CD4-positive, CD25-positive, alpha-beta regulatory T cell (primary cell): ENCODE results near the gene LITAF. TPM values are rescaled to one million over a fixed set of nuclear protein-coding genes. Genes with fewer than 3 reads are reported as not detected.
A peak's percentile ranks its signal among the peaks of the same experiment; 100 is the strongest.

ENCODE experiments used
- ATAC-seq, 2 donors: fragments of 150-1000 bp; cut with Tn5 transposase; one replicate each; pipeline ENCODE4 v1.10.0; 2021; ENCODE audit warnings: low read depth in 2 of 2, moderate number of reproducible peaks in 2 of 2, moderate library complexity in 1 of 2
- DNase-seq, 3 donors: peaks; one replicate each; pipeline versions ENCODE4 v3.0.0 to v3.0.0-alpha.2; 2012 to 2022; ENCODE audit warnings: mixed read lengths in 1 of 3
- H3K27ac ChIP-seq: one replicate; pipeline ENCODE4 v1.7.0; 2013; ENCODE audit warnings: mild to moderate bottlenecking, low read length; ENCODE audit not compliant: insufficient read depth, poor library complexity, severe bottlenecking
- H3K27me3 ChIP-seq: one replicate; pipeline ENCODE4 v1.7.0; 2013; ENCODE audit warnings: low read length; ENCODE audit not compliant: control insufficient read depth, insufficient read depth
- H3K36me3 ChIP-seq: one replicate; pipeline ENCODE4 v1.7.0; 2013; ENCODE audit warnings: mild to moderate bottlenecking, low read length, moderate library complexity; ENCODE audit not compliant: control insufficient read depth, insufficient read depth
- H3K4me1 ChIP-seq: 2 replicates; pipeline ENCODE4 v1.7.0; 2013; ENCODE audit warnings: mild to moderate bottlenecking, low read length; ENCODE audit not compliant: insufficient read depth, control insufficient read depth, poor library complexity, severe bottlenecking
- H3K4me3 ChIP-seq: one replicate; pipeline ENCODE4 v1.7.0; 2013; ENCODE audit warnings: low read depth, mild to moderate bottlenecking, low read length, moderate library complexity
- H3K9me3 ChIP-seq, 2 experiments: 1 replicate in 1 of 2; 2 replicates in 1 of 2; pipeline ENCODE4 v1.7.0; 2013; ENCODE audit warnings: low read length in 2 of 2, mild to moderate bottlenecking in 1 of 2, moderate library complexity in 1 of 2; ENCODE audit not compliant: control insufficient read depth in 2 of 2
- H3K27ac Mint-ChIP-seq, 3 donors: one replicate each; pipeline ENCODE4 v1.8.0; 2020 to 2022; ENCODE audit warnings: mild to moderate bottlenecking in 3 of 3, mixed read lengths in 3 of 3, moderate library complexity in 2 of 3
- H3K27me3 Mint-ChIP-seq: one replicate; pipeline ENCODE4 v1.8.0; 2022; ENCODE audit warnings: mild to moderate bottlenecking, mixed read lengths
- H3K36me3 Mint-ChIP-seq: one replicate; pipeline ENCODE4 v1.8.0; 2020; ENCODE audit warnings: mixed read lengths
- H3K4me1 Mint-ChIP-seq, 4 donors: one replicate each; pipeline ENCODE4 v1.8.0; 2020 to 2022; ENCODE audit warnings: mixed read lengths in 4 of 4, mild to moderate bottlenecking in 1 of 4
- H3K4me3 Mint-ChIP-seq, 4 donors: one replicate each; pipeline ENCODE4 v1.8.0; 2020 to 2022; ENCODE audit warnings: mild to moderate bottlenecking in 4 of 4, mixed read lengths in 4 of 4, moderate library complexity in 3 of 4
- H3K9me3 Mint-ChIP-seq, 7 donors: one replicate each; pipeline ENCODE4 v1.8.0; 2020 to 2022; ENCODE audit warnings: mixed read lengths in 7 of 7, mild to moderate bottlenecking in 3 of 7, moderate library complexity in 2 of 7
- polyA plus RNA-seq, 4 donors: library from polyadenylated mRNA; unstranded; fragments of 300-500 nt; fragmentation: Illumina TruSeq; gene quantifications; one replicate each; pipeline ENCODE4 v1.2.3, GENCODE V29; 2021
- total RNA-seq: library from RNA; stranded (reverse); gene quantifications from one replicate; pipeline ENCODE4 v1.2.3, GENCODE V29; 2022

The LITAF gene
- total and polyA plus RNA-seq, 5 donors from 2014 or later, result 281 to 696 (median 635) TPM

DNA sequence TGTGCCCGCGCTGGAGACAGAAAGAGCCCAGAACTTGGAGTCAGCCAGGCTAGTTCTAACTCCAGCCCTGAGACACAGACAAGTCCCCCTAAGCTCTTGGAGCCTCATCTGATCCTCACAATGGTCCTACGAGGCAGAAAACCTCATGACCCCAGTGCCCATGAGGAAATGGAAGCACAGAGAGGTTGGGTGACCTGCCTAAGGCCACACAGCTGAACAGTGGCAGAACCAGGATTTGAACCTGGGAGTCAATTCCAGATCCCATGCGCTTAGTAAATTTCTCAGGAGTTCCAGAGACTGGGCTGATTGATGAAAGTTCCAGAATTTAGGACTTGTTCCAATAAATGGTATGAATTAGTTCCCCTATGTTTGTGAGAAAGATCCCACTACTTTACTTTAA, 39.0 kb upstream of the LITAF start:
- Mint-ChIP-seq H3K4me1 (peaks cover 17 to 77% (median 37%) of the 10 kb centered on the region in 4 donors), H3K27me3 (no peaks in the 10 kb centered on the region), H3K27ac (peak overlapping the region; percentile 65 to 93 (median 92)), H3K4me3 (peak overlapping the region in 2 of 4 donors; percentile 63 to 66), H3K9me3 (peaks cover 0 to 1% (median 0%) of the 10 kb centered on the region in 7 donors), H3K36me3 (no peaks in the 10 kb centered on the region)
- no peak for DNase-seq
- no peaks in the 10 kb centered on the region for H3K9me3 ChIP-seq
- ATAC-seq, result no peak
- no peaks in the 10 kb centered on the region for H3K36me3 ChIP-seq
- H3K4me3 ChIP-seq, result no peak overlapping the region
- H3K27me3 ChIP-seq, result no peaks in the 10 kb centered on the region
- no peak overlapping the region for H3K27ac ChIP-seq
- H3K4me1 ChIP-seq, result peaks cover 57% of the 10 kb centered on the region

DNA sequence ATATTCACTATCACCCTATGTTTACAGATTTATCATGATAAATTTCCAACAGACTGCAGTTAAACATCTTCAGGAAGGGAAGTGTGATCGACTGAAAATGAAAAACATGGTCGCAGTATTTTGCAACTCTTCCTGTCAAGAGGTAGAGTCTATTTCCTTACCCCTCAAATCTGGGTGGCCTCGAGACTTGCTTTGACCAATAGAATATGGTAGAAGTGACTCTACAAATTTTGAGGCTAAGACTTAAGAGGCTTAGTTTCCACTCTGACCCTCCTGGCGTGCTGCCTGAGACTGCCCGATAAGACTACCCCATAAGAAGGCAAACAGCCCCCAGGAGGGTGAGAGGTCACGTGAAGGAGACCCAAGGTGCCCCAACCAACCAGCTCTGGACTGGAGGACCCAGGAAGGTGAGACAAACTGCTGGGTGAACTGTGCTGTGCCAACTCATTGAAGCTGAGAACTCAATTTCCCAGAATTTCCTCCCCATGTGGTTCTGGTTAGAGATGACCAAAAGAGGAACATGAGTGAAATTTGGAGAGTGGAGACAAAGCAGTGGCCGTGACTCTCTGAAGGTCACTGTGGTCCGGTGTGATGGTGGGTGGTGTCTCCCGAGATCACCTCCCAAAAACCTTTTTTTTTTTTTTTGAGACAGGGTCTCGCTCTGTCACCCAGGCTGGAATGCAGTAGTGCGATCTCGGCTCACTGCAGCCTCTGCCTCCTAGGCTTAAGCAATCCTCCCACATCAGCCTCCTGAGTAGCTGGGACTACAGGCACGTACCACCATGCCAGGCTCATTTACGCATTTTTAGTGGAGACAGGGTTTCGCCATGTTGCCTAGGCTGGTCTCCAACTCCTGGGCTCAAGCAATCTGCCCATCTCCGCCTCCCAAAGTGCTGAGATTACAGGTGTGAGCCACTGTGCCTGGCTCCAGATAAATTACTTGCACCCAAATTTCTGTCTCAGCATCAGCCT, 38.2 kb upstream of the LITAF start:
- Histone ChIP-seq H3K27ac (peak overlapping the region; percentile 52), H3K4me3 (peak overlapping the region; percentile 2), H3K9me3 (no peaks in the 10 kb centered on the region), H3K4me1 (peaks cover 60% of the 10 kb centered on the region), H3K36me3 (no peaks in the 10 kb centered on the region), H3K27me3 (no peaks in the 10 kb centered on the region)
- Mint-ChIP-seq H3K4me3 (peak overlapping the region; percentile 63 to 83 (median 64)), H3K9me3 (peaks cover 0 to 3% (median 0%) of the 10 kb centered on the region in 7 donors), H3K36me3 (no peaks in the 10 kb centered on the region), H3K27ac (peak overlapping the region; percentile 84 to 93 (median 92)), H3K27me3 (no peaks in the 10 kb centered on the region), H3K4me1 (peaks cover 17 to 78% (median 42%) of the 10 kb centered on the region in 4 donors)
- no peak for ATAC-seq
- DNase-seq, result peak in 1 of 3 donors; percentile 48

- peaks cover 61% of the 10 kb centered on the region for H3K4me1 ChIP-seq
- Mint-ChIP-seq H3K36me3 (no peaks in the 10 kb centered on the region), H3K4me1 (peaks cover 22 to 78% (median 46%) of the 10 kb centered on the region in 4 donors), H3K27me3 (no peaks in the 10 kb centered on the region), H3K27ac (peak overlapping the region; percentile 84 to 93 (median 92)), H3K4me3 (peak overlapping the region; percentile 29 to 83 (median 63)), H3K9me3 (peaks cover 0 to 3% (median 0%) of the 10 kb centered on the region in 7 donors)
- no peak for DNase-seq
- peak overlapping the region; percentile 2 for H3K4me3 ChIP-seq
- H3K27me3 ChIP-seq, result no peaks in the 10 kb centered on the region
- ATAC-seq, result no peak
- peak overlapping the region; percentile 52 for H3K27ac ChIP-seq
- no peaks in the 10 kb centered on the region for H3K36me3 ChIP-seq
- H3K9me3 ChIP-seq, result no peaks in the 10 kb centered on the region
These were observed 37.5 kb upstream of the LITAF start for GRCh38 chr16:11624205-11624604.

- Histone ChIP-seq H3K4me1 (peaks cover 75% of the 10 kb centered on the region), H3K27ac (peak overlapping the region; percentile 77), H3K4me3 (peak overlapping the region; percentile 75), H3K36me3 (no peaks in the 10 kb centered on the region), H3K27me3 (no peaks in the 10 kb centered on the region), H3K9me3 (no peaks in the 10 kb centered on the region)
- H3K27me3 Mint-ChIP-seq, result no peaks in the 10 kb centered on the region
- H3K4me1 Mint-ChIP-seq, result peaks cover 23 to 87% (median 48%) of the 10 kb centered on the region in 4 donors
- DNase-seq, result peak; percentile 16 to 94 (median 72)
- peak overlapping the region; percentile 80 to 93 (median 87) for H3K4me3 Mint-ChIP-seq
- ATAC-seq, result peak; percentile 88 to 91
- H3K36me3 Mint-ChIP-seq, result no peaks in the 10 kb centered on the region
- peak overlapping the region; percentile 97 to 100 (median 99) for H3K27ac Mint-ChIP-seq
- H3K9me3 Mint-ChIP-seq, result peaks cover 0 to 3% (median 0%) of the 10 kb centered on the region in 7 donors
These were observed 35.4 kb upstream of the LITAF start for GRCh38 chr16:11621920-11622651.

DNA sequence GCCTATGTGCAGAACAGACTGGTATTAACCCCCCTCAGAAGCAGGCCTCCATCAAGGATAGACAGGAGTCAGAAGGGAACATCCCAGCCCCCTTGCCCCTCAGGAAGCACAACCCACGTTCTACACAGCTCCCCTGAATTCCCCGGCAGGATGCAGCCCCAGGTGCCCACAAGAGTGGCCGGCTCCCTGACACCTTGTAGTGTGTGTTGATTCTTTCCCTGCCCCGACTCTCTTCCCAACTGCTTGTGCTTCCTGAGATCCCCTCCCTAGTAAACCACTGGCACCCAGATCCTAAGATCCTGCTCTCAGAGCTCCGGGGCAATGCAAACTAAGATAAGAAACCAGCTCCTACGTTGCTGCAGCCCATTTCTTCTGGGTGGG, 34.8 kb upstream of the LITAF start:
- Histone ChIP-seq H3K4me3 (peak overlapping the region; percentile 75), H3K27ac (peak overlapping the region; percentile 77), H3K27me3 (no peaks in the 10 kb centered on the region), H3K9me3 (no peaks in the 10 kb centered on the region), H3K4me1 (peaks cover 75% of the 10 kb centered on the region), H3K36me3 (no peaks in the 10 kb centered on the region)
- DNase-seq (peak in 1 of 3 donors; percentile 48), ATAC-seq (no peak)
- peak overlapping the region; percentile 97 to 100 (median 99) for H3K27ac Mint-ChIP-seq
- no peaks in the 10 kb centered on the region for H3K36me3 Mint-ChIP-seq
- peak overlapping the region; percentile 80 to 93 (median 87) for H3K4me3 Mint-ChIP-seq
- H3K4me1 Mint-ChIP-seq, result peaks cover 23 to 86% (median 46%) of the 10 kb centered on the region in 4 donors
- no peaks in the 10 kb centered on the region for H3K27me3 Mint-ChIP-seq
- peaks cover 0 to 3% (median 0%) of the 10 kb centered on the region in 7 donors for H3K9me3 Mint-ChIP-seq

DNA sequence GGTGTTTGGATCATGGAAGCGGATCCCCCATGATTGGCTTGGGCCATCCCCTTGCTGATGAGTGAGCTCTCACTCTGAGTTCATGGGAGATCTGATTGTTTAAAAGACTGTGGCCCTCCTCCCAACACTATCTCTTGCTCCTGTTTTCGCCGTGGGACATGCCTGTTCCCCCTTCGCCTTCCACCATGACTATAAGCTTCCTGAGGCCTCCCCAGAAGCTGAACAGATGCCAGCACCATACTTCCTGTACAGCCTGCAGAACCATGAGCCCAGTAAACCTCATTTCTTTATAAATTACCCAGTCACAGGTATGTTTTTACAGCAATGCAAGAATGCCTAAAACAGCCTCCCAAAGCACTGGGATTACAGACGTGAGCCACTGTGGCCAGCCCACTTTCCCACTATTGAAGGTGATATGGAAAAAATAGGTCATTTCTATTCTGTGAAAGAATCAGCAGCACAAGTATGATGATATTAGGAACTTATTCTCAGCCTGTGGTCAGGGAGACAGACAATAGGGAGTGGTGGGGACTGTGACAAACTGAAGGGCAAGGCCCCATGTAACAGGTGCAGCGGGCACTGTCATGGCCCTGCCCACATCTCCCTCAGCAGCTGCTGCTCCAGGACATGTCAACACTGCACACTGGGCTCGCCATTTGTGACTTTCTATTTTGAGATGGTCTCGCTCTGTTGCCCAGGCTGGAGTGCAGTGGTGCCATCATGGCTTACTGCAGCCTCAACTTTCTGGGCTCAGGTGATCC, 33.7 kb upstream of the LITAF start:
- Histone ChIP-seq H3K9me3 (no peaks in the 10 kb centered on the region), H3K27ac (peak overlapping the region; percentile 77), H3K4me1 (peaks cover 75% of the 10 kb centered on the region), H3K36me3 (no peaks in the 10 kb centered on the region), H3K4me3 (no peak overlapping the region), H3K27me3 (no peaks in the 10 kb centered on the region)
- Mint-ChIP-seq H3K27ac (peak overlapping the region; percentile 96 to 100 (median 99)), H3K27me3 (no peaks in the 10 kb centered on the region), H3K4me1 (peaks cover 16 to 83% (median 40%) of the 10 kb centered on the region in 4 donors), H3K36me3 (no peaks in the 10 kb centered on the region), H3K9me3 (peaks cover 0 to 3% (median 0%) of the 10 kb centered on the region in 7 donors), H3K4me3 (peak overlapping the region; percentile 56 to 82 (median 79))
- DNase-seq (no peak), ATAC-seq (no peak)
